ENCODE results near the gene RAVER1.
"Not testable (repeated sequence)": the region's sequence is repeated elsewhere in the genome, so short reads cannot be mapped to it uniquely, and the experiment has no call there.

Gene RAVER1

GRCh38 chr19:10332965-10333757 lies at the start of gene RAVER1:
Gene RAVER1, minus strand, starts transcription at chr19:10333529. Its CDS starts 22 bp downstream, at chr19:10333507.
- H3K27me3 Mint-ChIP-seq (ENCODE audit: low read depth) = no peaks in the 10 kb centered on the region

GRCh38 chr19:10383223-10383499 lies 49.8 kb upstream of the RAVER1 start:
- not testable (repeated sequence) for H3K4me3 Mint-ChIP-seq; H3K27me3 Mint-ChIP-seq (ENCODE audit: low read depth); H3K36me3 Mint-ChIP-seq (ENCODE audit: low read depth); H3K27ac Mint-ChIP-seq; H3K9me3 Mint-ChIP-seq
- H3K4me1 Mint-ChIP-seq = peaks cover 17% of the 10 kb centered on the region

More at GRCh38 chr19:10332965-10333757, at the start of gene RAVER1:
- Mint-ChIP-seq H3K4me1 (peaks cover 25% of the 10 kb centered on the region), H3K4me3 (peak within 1 kb of the TSS; percentile 95 to 99 (median 97)), H3K9me3 (no peaks in the 10 kb centered on the region), H3K27ac (peak within 1 kb of the TSS; percentile 95 to 96 (median 96)), H3K36me3 (ENCODE audit: low read depth) (peaks cover 11% of the 10 kb centered on the region)
- no peak for TF ChIP-seq CTCF (IDR thresholded peaks at IDR 0.05; ENCODE audit: unreplicated experiment in 3 of 3)

- Mint-ChIP-seq H3K9me3 (no peaks in the 10 kb centered on the region), H3K4me3 (peak within 1 kb of the TSS; percentile 93 to 95 (median 93)), H3K27ac (peak within 1 kb of the TSS; percentile 54 to 88 (median 75)), H3K36me3 (ENCODE audit: low read depth) (peaks cover 14% of the 10 kb centered on the region), H3K4me1 (peaks cover 17% of the 10 kb centered on the region), H3K27me3 (ENCODE audit: low read depth) (peaks cover 3% of the 10 kb centered on the region)
- no peak for TF ChIP-seq CTCF (IDR thresholded peaks at IDR 0.05; ENCODE audit: unreplicated experiment in 3 of 3)
Observed at GRCh38 chr19:10380313-10381102, 47.2 kb upstream of the RAVER1 start, which contains the start of gene TYK2. Gene TYK2, minus strand, starts transcription at chr19:10380572. Its CDS starts 2,166 bp downstream, at chr19:10378406.

GRCh38 chr19:10379880-10380312 lies 46.6 kb upstream of the RAVER1 start:
- H3K4me1 Mint-ChIP-seq = peaks cover 17% of the 10 kb centered on the region
- H3K27ac Mint-ChIP-seq = peak overlapping the region; percentile 54 to 88 (median 75)
- H3K9me3 Mint-ChIP-seq = no peaks in the 10 kb centered on the region
- H3K36me3 Mint-ChIP-seq (ENCODE audit: low read depth) = peaks cover 17% of the 10 kb centered on the region
- H3K4me3 Mint-ChIP-seq = peak overlapping the region; percentile 93 to 95 (median 93)
- H3K27me3 Mint-ChIP-seq (ENCODE audit: low read depth) = peaks cover under 1% of the 10 kb centered on the region
- no peak for TF ChIP-seq CTCF (IDR thresholded peaks at IDR 0.05; ENCODE audit: unreplicated experiment in 3 of 3)

- TF ChIP-seq CTCF (IDR thresholded peaks at IDR 0.05; ENCODE audit: unreplicated experiment in 3 of 3) = no peak
- Mint-ChIP-seq H3K27me3 (ENCODE audit: low read depth) (no peaks in the 10 kb centered on the region), H3K4me1 (peaks cover 17% of the 10 kb centered on the region), H3K9me3 (no peaks in the 10 kb centered on the region), H3K4me3 (peak overlapping the region in 1 of 3 experiments; percentile 3), H3K27ac (no peak overlapping the region), H3K36me3 (ENCODE audit: low read depth) (peaks cover 23% of the 10 kb centered on the region)
Observed at GRCh38 chr19:10378124-10378523, 44.8 kb upstream of the RAVER1 start.

- not testable (repeated sequence) for H3K27me3 Mint-ChIP-seq (ENCODE audit: low read depth); H3K9me3 Mint-ChIP-seq; H3K27ac Mint-ChIP-seq
- Mint-ChIP-seq H3K36me3 (ENCODE audit: low read depth) (peaks cover 23% of the 10 kb centered on the region), H3K4me1 (peaks cover 17% of the 10 kb centered on the region), H3K4me3 (peak overlapping the region; percentile 55 to 76 (median 71))
Observed at GRCh38 chr19:10377140-10377640, 43.9 kb upstream of the RAVER1 start.
